ENCODE results near the gene NME7.

- TF ChIP-seq ATF3 (IDR thresholded peaks at IDR 0.05) (no peak), SIN3A (IDR thresholded peaks at IDR 0.05; ENCODE audit: low read depth) (no peak), POLR2AphosphoS5 (IDR thresholded peaks at IDR 0.05; ENCODE audit: low read depth, low read length) (no peak), POLR2A (IDR thresholded peaks at IDR 0.05; ENCODE audit: borderline replicate concordance, extremely low read depth, insufficient read depth, insufficient read length) (no peak), CBX3 (IDR thresholded peaks at IDR 0.05; ENCODE audit: low read depth) (0 out of 2 replicates have a peak, but pooled peaks have one; percentile 37), CTCF (IDR thresholded peaks at IDR 0.05 in 2 of 3, conservative IDR thresholded peaks at IDR 0.05 in 1 of 3; ENCODE audit: borderline replicate concordance in 1 of 3, insufficient read depth in 1 of 3, low read depth in 2 of 3, low read length in 2 of 3) (no peak), EZH2phosphoT487 (IDR thresholded peaks at IDR 0.05; ENCODE audit: borderline replicate concordance) (no peak), ELF1 (IDR thresholded peaks at IDR 0.05; ENCODE audit: borderline replicate concordance, low read depth) (no peak), ZFX (IDR thresholded peaks at IDR 0.05) (no peak), TCF7L2 (IDR thresholded peaks at IDR 0.05; ENCODE audit: borderline replicate concordance, extremely low read depth, insufficient read depth, insufficient read length) (no peak), CEBPB (IDR thresholded peaks at IDR 0.05; ENCODE audit: low read depth) (no peak), RAD21 (IDR thresholded peaks at IDR 0.05; ENCODE audit: low read depth) (no peak), EZH2 (IDR thresholded peaks at IDR 0.05) (no peak)
Observed at GRCh38 chr1:169119405-169119804, 248.2 kb downstream of the NME7 start.
